ENCODE results near the gene PINK1. TPM values are rescaled to one million over a fixed set of nuclear protein-coding genes. Genes with fewer than 3 reads are reported as not detected.

PINK1 gene
- 10 to 100 TPM in 1 of 2 experiments, 1 to 10 TPM in 1; 9.4 to 10.3 TPM for total RNA-seq

DNA sequence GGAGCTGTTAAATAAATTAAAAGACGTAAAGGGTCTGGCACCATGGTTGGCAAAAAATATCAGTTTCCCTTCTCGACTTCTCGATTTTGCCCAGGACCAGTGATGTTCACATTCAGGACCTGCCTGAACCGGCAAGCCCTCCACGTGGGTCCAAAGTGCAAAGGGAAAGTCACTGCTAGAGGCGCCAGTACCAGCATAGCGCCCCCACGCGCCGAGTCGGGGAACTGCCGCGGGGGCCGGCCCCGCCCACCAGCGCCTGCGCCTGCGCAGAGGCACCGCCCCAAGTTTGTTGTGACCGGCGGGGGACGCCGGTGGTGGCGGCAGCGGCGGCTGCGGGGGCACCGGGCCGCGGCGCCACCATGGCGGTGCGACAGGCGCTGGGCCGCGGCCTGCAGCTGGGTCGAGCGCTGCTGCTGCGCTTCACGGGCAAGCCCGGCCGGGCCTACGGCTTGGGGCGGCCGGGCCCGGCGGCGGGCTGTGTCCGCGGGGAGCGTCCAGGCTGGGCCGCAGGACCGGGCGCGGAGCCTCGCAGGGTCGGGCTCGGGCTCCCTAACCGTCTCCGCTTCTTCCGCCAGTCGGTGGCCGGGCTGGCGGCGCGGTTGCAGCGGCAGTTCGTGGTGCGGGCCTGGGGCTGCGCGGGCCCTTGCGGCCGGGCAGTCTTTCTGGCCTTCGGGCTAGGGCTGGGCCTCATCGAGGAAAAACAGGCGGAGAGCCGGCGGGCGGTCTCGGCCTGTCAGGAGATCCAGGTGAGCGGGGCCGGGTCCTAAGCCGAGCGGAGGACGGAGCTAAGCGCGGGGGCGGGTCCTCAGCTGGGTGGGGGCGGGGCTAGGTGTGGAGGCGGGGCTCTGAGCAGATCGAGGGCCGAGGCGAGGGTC lies at the start of gene PINK1:
TSS of gene PINK1 (plus strand) at position 269 of the 875 bp plus-strand sequence. CDS start at position 360, 91 bp downstream.
- no peaks in the 10 kb centered on the region for H3K36me3 Mint-ChIP-seq
- no peaks in the 10 kb centered on the region for H3K9me3 Mint-ChIP-seq
- peak within 1 kb of the TSS; percentile 54 for H3K27ac Mint-ChIP-seq
- ATAC-seq (ENCODE audit: low read depth), result peak; percentile 83
- H3K4me3 Mint-ChIP-seq, result peak within 1 kb of the TSS; percentile 81
- DNase-seq, result peak; percentile 97
- H3K27me3 Mint-ChIP-seq, result peaks cover 2% of the 10 kb centered on the region
- H3K4me1 Mint-ChIP-seq, result peaks cover 8% of the 10 kb centered on the region
- POLR2A ChIA-PET, result interaction anchor here (0.6 to 1.8 kb wide), 5 partner anchors 13 to 661 kb away, joined by 3 to 8 read pairs (median 5); partner anchors contain the start of genes DDOST and MUL1

- DNase-seq, result no peak
- Mint-ChIP-seq H3K9me3 (no peaks in the 10 kb centered on the region), H3K4me3 (no peak overlapping the region), H3K36me3 (no peaks in the 10 kb centered on the region), H3K27ac (no peak overlapping the region), H3K4me1 (peaks cover 6% of the 10 kb centered on the region), H3K27me3 (peaks cover 26% of the 10 kb centered on the region)
- POLR2A ChIA-PET, result no interaction called here
- no peak for ATAC-seq (ENCODE audit: low read depth)
Measured at GRCh38 chr1:20584890-20585289, 48.4 kb upstream of the PINK1 start.

GRCh38 chr1:20586953-20587660 lies 46.2 kb upstream of the PINK1 start:
- Mint-ChIP-seq H3K27ac (no peak overlapping the region), H3K9me3 (no peaks in the 10 kb centered on the region), H3K4me1 (peaks cover 6% of the 10 kb centered on the region), H3K36me3 (no peaks in the 10 kb centered on the region), H3K4me3 (no peak overlapping the region), H3K27me3 (peaks cover 39% of the 10 kb centered on the region)
- POLR2A ChIA-PET, result no interaction called here
- DNase-seq, result no peak
- no peak for ATAC-seq (ENCODE audit: low read depth)

GRCh38 chr1:20587661-20588053 lies 45.6 kb upstream of the PINK1 start:
- H3K4me1 Mint-ChIP-seq, result peaks cover 6% of the 10 kb centered on the region
- POLR2A ChIA-PET, result no interaction called here

GRCh38 chr1:20588634-20589225 lies 44.5 kb upstream of the PINK1 start, which contains the start of gene CDA:
CDA (plus strand) TSS chr1:20589097; CDS start chr1:20589130, 33 bp downstream.
- H3K4me1 Mint-ChIP-seq, result peaks cover 6% of the 10 kb centered on the region
- no peak within 1 kb of the TSS for H3K4me3 Mint-ChIP-seq
- POLR2A ChIA-PET, result no interaction called here
- no peak within 1 kb of the TSS for H3K27ac Mint-ChIP-seq
- ATAC-seq (ENCODE audit: low read depth), result peak; percentile 47
- H3K36me3 Mint-ChIP-seq, result no peaks in the 10 kb centered on the region
- DNase-seq, result no peak
- H3K27me3 Mint-ChIP-seq, result peaks cover 40% of the 10 kb centered on the region
- no peaks in the 10 kb centered on the region for H3K9me3 Mint-ChIP-seq

More at GRCh38 chr1:20587661-20588053, 45.6 kb upstream of the PINK1 start:
- H3K27ac Mint-ChIP-seq, result no peak overlapping the region
- H3K9me3 Mint-ChIP-seq, result no peaks in the 10 kb centered on the region
- no peak overlapping the region for H3K4me3 Mint-ChIP-seq
- H3K36me3 Mint-ChIP-seq, result no peaks in the 10 kb centered on the region
- peaks cover 39% of the 10 kb centered on the region for H3K27me3 Mint-ChIP-seq
- DNase-seq (no peak), ATAC-seq (ENCODE audit: low read depth) (no peak)

DNA sequence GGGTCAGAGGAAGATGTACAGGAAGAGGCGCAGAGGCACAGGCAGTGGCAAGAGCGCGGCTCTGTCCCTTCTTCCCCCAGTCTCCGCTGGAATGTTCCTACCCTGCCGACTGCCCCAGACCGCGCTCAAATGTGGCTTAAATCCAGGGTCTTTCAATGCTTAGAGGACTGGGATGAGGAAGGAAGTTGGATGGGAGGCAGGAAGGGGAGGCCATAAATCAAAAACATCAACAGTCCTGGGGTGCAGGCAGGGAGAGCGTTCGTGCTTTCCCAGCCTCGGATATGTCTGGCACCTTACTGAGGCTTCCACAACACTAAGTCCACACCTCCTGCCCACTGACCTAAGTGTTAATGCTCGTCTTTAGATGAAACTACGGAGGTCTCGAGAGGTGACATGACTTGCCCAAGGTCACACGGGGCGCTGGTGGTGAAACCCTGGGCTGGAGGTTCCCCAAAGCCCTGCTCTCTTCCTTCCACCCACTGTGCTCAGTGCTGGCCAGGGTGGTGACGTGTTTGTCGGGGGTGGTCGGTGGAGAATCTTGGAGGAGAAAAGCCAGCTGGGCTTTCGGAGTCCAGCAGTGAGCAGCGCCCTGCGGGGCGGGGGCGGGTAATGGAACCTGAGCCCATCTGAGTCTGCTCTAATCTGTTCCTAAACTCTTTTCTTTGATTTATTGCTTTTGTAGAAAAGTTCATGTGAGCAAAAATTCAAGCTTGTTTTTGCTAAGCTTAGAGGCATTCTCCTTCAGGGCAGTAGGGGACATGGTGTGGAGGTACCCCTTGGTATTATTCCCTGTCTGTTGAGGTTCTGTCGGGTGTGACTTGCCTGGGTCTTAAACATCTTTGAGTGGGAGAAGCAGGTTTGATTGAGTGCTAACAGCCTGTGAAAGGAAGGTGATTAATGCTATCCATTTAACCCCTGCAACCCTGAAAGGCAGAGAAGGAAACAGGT lies 43.7 kb upstream of the PINK1 start:
- H3K9me3 Mint-ChIP-seq, result no peaks in the 10 kb centered on the region
- peaks cover 45% of the 10 kb centered on the region for H3K27me3 Mint-ChIP-seq
- no peak overlapping the region for H3K27ac Mint-ChIP-seq
- no peaks in the 10 kb centered on the region for H3K36me3 Mint-ChIP-seq
- H3K4me1 Mint-ChIP-seq, result peaks cover 6% of the 10 kb centered on the region
- no peak for ATAC-seq (ENCODE audit: low read depth)
- DNase-seq, result no peak
- H3K4me3 Mint-ChIP-seq, result no peak overlapping the region
- POLR2A ChIA-PET, result no interaction called here

- peaks cover 45% of the 10 kb centered on the region for H3K27me3 Mint-ChIP-seq
- H3K36me3 Mint-ChIP-seq, result no peaks in the 10 kb centered on the region
- H3K4me1 Mint-ChIP-seq, result peaks cover 6% of the 10 kb centered on the region
- POLR2A ChIA-PET, result no interaction called here
- DNase-seq (no peak), ATAC-seq (ENCODE audit: low read depth) (no peak)
- no peak overlapping the region for H3K4me3 Mint-ChIP-seq
- H3K27ac Mint-ChIP-seq, result no peak overlapping the region
- H3K9me3 Mint-ChIP-seq, result no peaks in the 10 kb centered on the region
Measured at GRCh38 chr1:20590306-20590777, 42.9 kb upstream of the PINK1 start.

DNA sequence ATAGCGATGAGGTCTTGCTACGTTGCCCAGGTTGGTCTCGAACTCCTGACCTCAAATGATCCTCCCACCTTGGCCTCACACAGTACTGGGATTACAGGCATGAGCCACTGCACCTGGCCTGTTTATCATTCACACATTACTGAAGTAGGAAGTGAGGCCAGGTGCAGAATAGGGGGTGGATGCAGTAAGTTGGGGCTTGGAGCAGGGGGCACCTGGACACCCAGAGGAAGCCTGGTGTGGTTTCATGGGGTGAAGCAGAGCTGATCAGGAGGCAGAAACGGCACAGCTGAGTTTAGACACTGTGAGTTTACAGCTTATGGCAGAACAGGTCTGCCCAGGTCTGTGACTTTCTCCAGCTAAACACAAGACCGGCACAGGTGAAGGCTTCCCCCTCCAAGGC lies 39.5 kb upstream of the PINK1 start:
- peaks cover 33% of the 10 kb centered on the region for H3K27me3 Mint-ChIP-seq
- no peak overlapping the region for H3K27ac Mint-ChIP-seq
- peaks cover 5% of the 10 kb centered on the region for H3K4me1 Mint-ChIP-seq
- POLR2A ChIA-PET, result no interaction called here
- H3K4me3 Mint-ChIP-seq, result no peak overlapping the region
- ATAC-seq (ENCODE audit: low read depth), result no peak
- no peaks in the 10 kb centered on the region for H3K9me3 Mint-ChIP-seq
- DNase-seq, result no peak
- H3K36me3 Mint-ChIP-seq, result no peaks in the 10 kb centered on the region

DNA sequence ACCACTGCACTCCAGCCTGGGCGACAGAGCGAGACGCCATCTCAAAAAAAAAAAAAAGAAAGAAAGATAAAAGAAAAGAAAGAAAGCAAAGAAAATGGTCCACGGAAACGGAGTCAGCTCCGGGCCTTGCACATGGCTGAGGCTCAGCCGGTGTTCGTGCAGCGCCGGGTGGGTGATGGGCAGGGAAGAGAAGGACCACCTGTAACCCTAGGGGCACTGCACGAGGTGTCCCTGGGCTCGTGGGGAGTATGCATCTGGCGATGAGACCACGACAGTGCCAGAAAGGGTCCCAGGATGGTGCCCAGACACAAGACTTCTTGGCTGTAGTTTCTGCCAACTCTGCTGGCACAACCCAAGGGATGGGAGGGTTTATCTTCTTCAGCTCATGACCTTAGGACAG lies 38.5 kb upstream of the PINK1 start:
- Mint-ChIP-seq H3K36me3 (no peaks in the 10 kb centered on the region), H3K4me1 (peaks cover 2% of the 10 kb centered on the region), H3K4me3 (no peak overlapping the region), H3K27me3 (peaks cover 26% of the 10 kb centered on the region), H3K9me3 (no peaks in the 10 kb centered on the region), H3K27ac (no peak overlapping the region)
- no peak for ATAC-seq (ENCODE audit: low read depth)
- DNase-seq, result no peak
- POLR2A ChIA-PET, result no interaction called here

DNA sequence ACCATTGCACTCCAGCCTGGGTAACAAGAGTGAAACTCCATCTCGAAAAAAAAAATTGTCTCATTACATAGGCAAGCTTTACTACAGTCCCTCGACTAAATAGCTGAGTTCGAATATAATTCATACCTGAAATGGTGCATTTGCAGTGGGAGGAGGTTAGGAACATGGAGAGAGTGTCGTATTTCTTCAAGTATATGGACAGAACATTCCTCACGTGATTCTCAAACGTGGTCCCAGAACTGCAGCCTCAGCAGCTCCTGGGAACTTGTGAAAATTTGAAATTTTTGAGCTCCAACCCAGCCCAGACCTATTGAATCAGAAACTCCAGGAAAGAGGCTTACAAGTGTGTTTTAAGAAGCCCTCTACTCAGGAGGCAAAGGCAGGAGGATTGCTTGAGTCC lies 37.2 kb upstream of the PINK1 start:
- no peak overlapping the region for H3K27ac Mint-ChIP-seq
- DNase-seq (no peak), ATAC-seq (ENCODE audit: low read depth) (no peak)
- no peak overlapping the region for H3K4me3 Mint-ChIP-seq
- POLR2A ChIA-PET, result interaction anchor here (0.6 kb wide), 1 partner anchor 82 kb away, joined by 3 read pairs; no protein-coding TSS in a partner anchor
- no peaks in the 10 kb centered on the region for H3K9me3 Mint-ChIP-seq
- H3K4me1 Mint-ChIP-seq, result peaks cover 2% of the 10 kb centered on the region
- peaks cover 13% of the 10 kb centered on the region for H3K27me3 Mint-ChIP-seq
- no peaks in the 10 kb centered on the region for H3K36me3 Mint-ChIP-seq

- H3K4me3 Mint-ChIP-seq, result no peak overlapping the region
- H3K4me1 Mint-ChIP-seq, result peaks cover 2% of the 10 kb centered on the region
- no peaks in the 10 kb centered on the region for H3K36me3 Mint-ChIP-seq
- no peaks in the 10 kb centered on the region for H3K9me3 Mint-ChIP-seq
- H3K27me3 Mint-ChIP-seq, result peaks cover 12% of the 10 kb centered on the region
- H3K27ac Mint-ChIP-seq, result no peak overlapping the region
- POLR2A ChIA-PET, result no interaction called here
- DNase-seq, result no peak
- no peak for ATAC-seq (ENCODE audit: low read depth)
Measured at GRCh38 chr1:20597650-20598049, 35.6 kb upstream of the PINK1 start.

GRCh38 chr1:20600156-20600555 lies 33.1 kb upstream of the PINK1 start:
- peaks cover 2% of the 10 kb centered on the region for H3K4me1 Mint-ChIP-seq
- peaks cover 5% of the 10 kb centered on the region for H3K27me3 Mint-ChIP-seq
- ATAC-seq (ENCODE audit: low read depth) (no peak), DNase-seq (no peak)
- POLR2A ChIA-PET, result no interaction called here
- no peaks in the 10 kb centered on the region for H3K9me3 Mint-ChIP-seq
- no peak overlapping the region for H3K27ac Mint-ChIP-seq
- no peak overlapping the region for H3K4me3 Mint-ChIP-seq
- no peaks in the 10 kb centered on the region for H3K36me3 Mint-ChIP-seq

All from activated naive CD8-positive, alpha-beta T cell treated with anti-CD3 and anti-CD28 coated beads, Interleukin-2, amount 10 ng/mL, durations not matched to agents 7 days and 5 days (primary cell).